ENCODE results near the gene EIF1AX. TPM values are rescaled to one million over a fixed set of nuclear protein-coding genes. Genes with fewer than 3 reads are reported as not detected.
A peak's percentile ranks its signal among the peaks of the same experiment; 100 is the strongest.

EIF1AX gene
- 44.9 and 61.6 TPM in 2 replicates for total RNA-seq

- no peak for TF ChIP-seq CTCF (conservative IDR thresholded peaks at IDR 0.05; ENCODE audit: low read depth, low read length)
- peak; percentile 80 for DNase-seq (ENCODE audit: low read depth)
These were observed at the start of gene EIF1AX for GRCh38 chrX:20141281-20142220. Gene EIF1AX, minus strand, starts transcription at chrX:20141838. Its CDS starts 198 bp downstream, at chrX:20141640.

GRCh38 chrX:20189171-20189570 is 47.5 kb upstream of the EIF1AX start:
- H3K4me3 ChIP-seq (ENCODE audit: low read depth, low read length): no peak overlapping the region
- TF ChIP-seq CTCF (conservative IDR thresholded peaks at IDR 0.05; ENCODE audit: low read depth, low read length): no peak
- DNase-seq (ENCODE audit: low read depth): no peak

More at GRCh38 chrX:20141281-20142220, at the start of gene EIF1AX:
- H3K4me3 ChIP-seq (ENCODE audit: low read depth, low read length): peak within 1 kb of the TSS; percentile 79

GRCh38 chrX:20181598-20182329 is 40.1 kb upstream of the EIF1AX start:
- no peak for TF ChIP-seq CTCF (conservative IDR thresholded peaks at IDR 0.05; ENCODE audit: low read depth, low read length)
- no peak overlapping the region for H3K4me3 ChIP-seq (ENCODE audit: low read depth, low read length)
- no peak for DNase-seq (ENCODE audit: low read depth)

GRCh38 chrX:20177093-20177492 is 35.5 kb upstream of the EIF1AX start:
- no peak for TF ChIP-seq CTCF (conservative IDR thresholded peaks at IDR 0.05; ENCODE audit: low read depth, low read length)
- H3K4me3 ChIP-seq (ENCODE audit: low read depth, low read length): no peak overlapping the region
- DNase-seq (ENCODE audit: low read depth): no peak

- no peak for DNase-seq (ENCODE audit: low read depth)
- H3K4me3 ChIP-seq (ENCODE audit: low read depth, low read length): no peak overlapping the region
- TF ChIP-seq CTCF (conservative IDR thresholded peaks at IDR 0.05; ENCODE audit: low read depth, low read length): no peak
These were observed 32.2 kb upstream of the EIF1AX start for GRCh38 chrX:20173856-20174255.

GRCh38 chrX:20173313-20173712 is 31.7 kb upstream of the EIF1AX start:
- DNase-seq (ENCODE audit: low read depth): no peak
- TF ChIP-seq CTCF (conservative IDR thresholded peaks at IDR 0.05; ENCODE audit: low read depth, low read length): no peak
- H3K4me3 ChIP-seq (ENCODE audit: low read depth, low read length): no peak overlapping the region

Data from epithelial cell of proximal tubule (primary cell).